ENCODE measurements around the gene NOP53. TPM values are rescaled to one million over a fixed set of nuclear protein-coding genes. Genes with fewer than 3 reads are reported as not detected.

Gene NOP53
- total and polyA plus RNA-seq, 8 donors: 297 to 576 (median 392) TPM

- Histone ChIP-seq H3K27ac (no peak overlapping the region), H3K4me1 (no peaks in the 10 kb centered on the region), H3K27me3 (no peaks in the 10 kb centered on the region), H3K9me3 (no peaks in the 10 kb centered on the region), H3K36me3 (no peaks in the 10 kb centered on the region), H3K4me3 (no peak overlapping the region)
- intact Hi-C loops (cut with DNase I): loop anchor here in 1 of 3 donors (2.0 kb wide), 1 partner anchor 21 kb away; no protein-coding TSS in a partner anchor
- 24% methylated on average over 19 of the region's 19 CpGs for WGBS, 2 donors
- peak in 4 of 6 donors; percentile 65 to 87 (median 78) for DNase-seq
- no peak for FAIRE-seq
- TF ChIP-seq CTCF (IDR thresholded peaks at IDR 0.05): peak; percentile 33 to 72 (median 66)
- peak in 3 of 4 donors; percentile 65 to 77 (median 67) for ATAC-seq
Observed at GRCh38 chr19:47765523-47766358, 20.4 kb downstream of the NOP53 start.

GRCh38 chr19:47766359-47766620, 20.9 kb downstream of the NOP53 start:
- FAIRE-seq: no peak
- H3K27me3 ChIP-seq: no peaks in the 10 kb centered on the region
- TF ChIP-seq CTCF (IDR thresholded peaks at IDR 0.05): no peak

DNA sequence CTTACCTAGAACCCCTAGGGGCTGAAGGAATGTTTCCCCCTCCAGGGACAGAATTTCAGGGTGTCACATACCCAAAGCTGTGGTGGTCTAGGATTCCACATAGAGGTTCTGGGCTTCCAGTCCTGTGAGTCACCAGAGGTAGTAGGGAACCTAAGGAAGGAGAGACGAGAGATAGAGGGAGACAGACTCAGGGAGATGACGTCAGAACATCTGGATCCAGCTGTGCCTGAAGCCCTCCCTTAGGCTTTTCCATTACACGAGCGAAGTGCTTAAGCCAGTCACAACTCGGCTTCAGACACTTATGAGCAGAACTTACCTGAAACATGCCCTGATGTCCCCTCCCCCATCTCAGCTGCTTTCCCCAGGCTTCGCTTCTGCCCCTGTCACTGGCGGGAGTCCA, 21.3 kb downstream of the NOP53 start:
- Histone ChIP-seq H3K9me3 (no peaks in the 10 kb centered on the region), H3K27me3 (no peaks in the 10 kb centered on the region), H3K36me3 (no peaks in the 10 kb centered on the region), H3K4me3 (no peak overlapping the region), H3K27ac (no peak overlapping the region), H3K4me1 (no peaks in the 10 kb centered on the region)
- TF ChIP-seq CTCF (IDR thresholded peaks at IDR 0.05): no peak
- FAIRE-seq: no peak
- intact Hi-C loops (cut with DNase I): no loop called here
- DNase-seq: no peak
- ATAC-seq: no peak
- 79 to 83% methylated on average over 7 of the region's 7 CpGs for WGBS, 2 donors

More at GRCh38 chr19:47766359-47766620, 20.9 kb downstream of the NOP53 start:
- H3K4me3 ChIP-seq: no peak overlapping the region
- DNase-seq: no peak
- no peak for ATAC-seq
- H3K27ac ChIP-seq: no peak overlapping the region
- 70% methylated on average over 7 of the region's 7 CpGs for WGBS, 2 donors
- no peaks in the 10 kb centered on the region for H3K36me3 ChIP-seq
- no peaks in the 10 kb centered on the region for H3K4me1 ChIP-seq
- intact Hi-C loops (cut with DNase I): no loop called here
- no peaks in the 10 kb centered on the region for H3K9me3 ChIP-seq

- TF ChIP-seq CTCF (IDR thresholded peaks at IDR 0.05): no peak
- Histone ChIP-seq H3K4me3 (no peak overlapping the region), H3K36me3 (no peaks in the 10 kb centered on the region), H3K27ac (no peak overlapping the region), H3K4me1 (no peaks in the 10 kb centered on the region), H3K27me3 (no peaks in the 10 kb centered on the region), H3K9me3 (no peaks in the 10 kb centered on the region)
- FAIRE-seq: no peak
- WGBS, 2 donors: 41 to 42% methylated on average over 2 of the region's 2 CpGs
- DNase-seq: no peak
- no peak for ATAC-seq
- intact Hi-C loops (cut with DNase I): no loop called here
Observed at GRCh38 chr19:47767349-47767748, 22.0 kb downstream of the NOP53 start.

GRCh38 chr19:47768604-47769003, 23.3 kb downstream of the NOP53 start:
- H3K36me3 ChIP-seq: no peaks in the 10 kb centered on the region
- 63 to 71% methylated on average over 2 of the region's 2 CpGs for WGBS, 2 donors
- no peaks in the 10 kb centered on the region for H3K9me3 ChIP-seq
- ATAC-seq: no peak
- DNase-seq: no peak
- no peak overlapping the region for H3K27ac ChIP-seq
- no peaks in the 10 kb centered on the region for H3K27me3 ChIP-seq
- TF ChIP-seq CTCF (IDR thresholded peaks at IDR 0.05): no peak
- intact Hi-C loops (cut with DNase I): no loop called here
- no peak overlapping the region for H3K4me3 ChIP-seq
- FAIRE-seq: no peak
- H3K4me1 ChIP-seq: no peaks in the 10 kb centered on the region

Measured in pancreas (tissue), 10 donors.